ENCODE measurements around the gene PHF1. TPM values are rescaled to one million over a fixed set of nuclear protein-coding genes. Genes with fewer than 3 reads are reported as not detected.

The PHF1 gene
- total and polyA plus RNA-seq, 8 donors = 28.5 to 192 (median 56.0) TPM

DNA sequence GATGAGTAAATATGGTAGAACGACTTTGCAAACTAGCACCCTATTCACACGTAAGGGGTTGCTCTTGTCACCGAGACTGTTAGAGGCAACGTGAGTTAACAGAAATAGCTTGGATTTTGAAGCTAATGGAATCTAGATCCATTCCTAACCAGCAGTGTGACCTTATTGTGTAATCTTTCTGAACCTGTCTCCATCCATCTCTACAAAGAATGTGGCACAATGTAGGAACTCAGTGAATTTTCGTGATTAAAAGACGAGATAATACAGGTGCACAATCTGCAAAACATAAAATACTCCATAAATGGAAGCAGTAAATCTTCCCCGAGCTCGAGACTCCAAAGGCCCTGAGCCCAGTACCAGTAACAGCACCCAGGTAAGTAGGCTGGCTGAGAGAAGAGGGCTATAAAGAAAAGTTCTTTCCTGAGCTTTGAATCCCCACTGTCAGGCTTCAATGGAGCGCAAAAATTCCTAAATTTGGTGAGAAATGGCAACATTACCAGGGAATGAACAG, 20.0 kb upstream of the PHF1 start:
- H3K36me3 ChIP-seq = no peaks in the 10 kb centered on the region
- intact Hi-C loops (cut with DNase I) = no loop called here
- ATAC-seq (no peak), FAIRE-seq (no peak), DNase-seq (no peak)
- H3K4me1 ChIP-seq = peaks cover 0 to 6% (median 5%) of the 10 kb centered on the region in 3 donors
- H3K27me3 ChIP-seq = no peaks in the 10 kb centered on the region
- WGBS, 2 donors = 82 to 83% methylated on average over 9 of the region's 9 CpGs
- H3K4me3 ChIP-seq = no peak overlapping the region
- TF ChIP-seq, protein P1, sequence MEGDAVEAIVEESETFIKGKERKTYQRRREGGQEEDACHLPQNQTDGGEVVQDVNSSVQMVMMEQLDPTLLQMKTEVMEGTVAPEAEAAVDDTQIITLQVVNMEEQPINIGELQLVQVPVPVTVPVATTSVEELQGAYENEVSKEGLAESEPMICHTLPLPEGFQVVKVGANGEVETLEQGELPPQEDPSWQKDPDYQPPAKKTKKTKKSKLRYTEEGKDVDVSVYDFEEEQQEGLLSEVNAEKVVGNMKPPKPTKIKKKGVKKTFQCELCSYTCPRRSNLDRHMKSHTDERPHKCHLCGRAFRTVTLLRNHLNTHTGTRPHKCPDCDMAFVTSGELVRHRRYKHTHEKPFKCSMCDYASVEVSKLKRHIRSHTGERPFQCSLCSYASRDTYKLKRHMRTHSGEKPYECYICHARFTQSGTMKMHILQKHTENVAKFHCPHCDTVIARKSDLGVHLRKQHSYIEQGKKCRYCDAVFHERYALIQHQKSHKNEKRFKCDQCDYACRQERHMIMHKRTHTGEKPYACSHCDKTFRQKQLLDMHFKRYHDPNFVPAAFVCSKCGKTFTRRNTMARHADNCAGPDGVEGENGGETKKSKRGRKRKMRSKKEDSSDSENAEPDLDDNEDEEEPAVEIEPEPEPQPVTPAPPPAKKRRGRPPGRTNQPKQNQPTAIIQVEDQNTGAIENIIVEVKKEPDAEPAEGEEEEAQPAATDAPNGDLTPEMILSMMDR (IDR thresholded peaks at IDR 0.05) = no peak
- H3K9me3 ChIP-seq = no peaks in the 10 kb centered on the region
- peak overlapping the region; percentile 75 to 96 (median 90) for H3K27ac ChIP-seq

DNA sequence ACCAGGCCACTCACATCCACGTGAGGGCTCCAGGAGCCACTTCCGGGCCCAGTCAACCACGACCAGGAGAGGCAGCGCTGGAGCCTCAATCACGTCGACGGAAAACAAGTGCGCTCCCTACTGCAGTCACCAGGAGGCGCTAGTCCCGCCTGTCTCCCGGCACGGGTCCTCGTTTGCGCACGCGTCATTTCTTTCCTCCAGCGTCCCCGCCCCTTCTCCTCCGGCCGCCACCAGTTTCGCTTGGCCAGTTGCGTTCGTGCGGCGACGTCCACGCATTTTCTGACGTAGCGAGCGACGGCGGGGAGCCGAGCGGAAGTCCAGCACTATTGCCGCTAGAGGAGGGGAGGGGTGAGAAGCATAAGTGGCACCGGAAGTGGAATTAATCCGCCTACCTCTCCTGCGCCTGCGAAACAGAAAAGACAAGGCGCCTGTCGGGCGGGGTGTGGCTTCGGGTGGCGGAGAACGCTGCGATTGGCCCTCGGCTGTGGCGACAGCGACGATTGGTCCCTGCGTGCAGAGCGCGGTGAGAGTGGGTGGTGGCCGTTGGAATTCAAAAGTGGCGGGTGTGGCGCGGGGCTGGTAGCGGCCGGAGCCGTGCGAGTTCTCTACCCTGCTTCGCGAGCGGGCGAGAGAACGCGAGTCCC, 19.4 kb upstream of the PHF1 start, which contains the start of gene KIFC1:
KIFC1 (plus strand) TSS at position 546 of the 644 bp plus-strand sequence. CDS start 163 bp downstream, outside the sequence.
- FAIRE-seq (peak; percentile 98), DNase-seq (peak; percentile 97 to 100 (median 99)), ATAC-seq (peak; percentile 94 to 98 (median 96))
- TF ChIP-seq, protein P1 (IDR thresholded peaks at IDR 0.05) = peak; percentile 95 to 98 (median 96)
- H3K4me1 ChIP-seq = peaks cover 0 to 6% (median 5%) of the 10 kb centered on the region in 3 donors
- no peaks in the 10 kb centered on the region for H3K27me3 ChIP-seq
- WGBS, 2 donors = 0 to 1% methylated on average over 67 of the region's 67 CpGs
- H3K9me3 ChIP-seq = no peaks in the 10 kb centered on the region
- H3K27ac ChIP-seq = peak within 1 kb of the TSS; percentile 75 to 96 (median 90)
- intact Hi-C loops (cut with DNase I) = no loop called here
- no peaks in the 10 kb centered on the region for H3K36me3 ChIP-seq
- H3K4me3 ChIP-seq = peak within 1 kb of the TSS; percentile 27 to 51 (median 38)

DNA sequence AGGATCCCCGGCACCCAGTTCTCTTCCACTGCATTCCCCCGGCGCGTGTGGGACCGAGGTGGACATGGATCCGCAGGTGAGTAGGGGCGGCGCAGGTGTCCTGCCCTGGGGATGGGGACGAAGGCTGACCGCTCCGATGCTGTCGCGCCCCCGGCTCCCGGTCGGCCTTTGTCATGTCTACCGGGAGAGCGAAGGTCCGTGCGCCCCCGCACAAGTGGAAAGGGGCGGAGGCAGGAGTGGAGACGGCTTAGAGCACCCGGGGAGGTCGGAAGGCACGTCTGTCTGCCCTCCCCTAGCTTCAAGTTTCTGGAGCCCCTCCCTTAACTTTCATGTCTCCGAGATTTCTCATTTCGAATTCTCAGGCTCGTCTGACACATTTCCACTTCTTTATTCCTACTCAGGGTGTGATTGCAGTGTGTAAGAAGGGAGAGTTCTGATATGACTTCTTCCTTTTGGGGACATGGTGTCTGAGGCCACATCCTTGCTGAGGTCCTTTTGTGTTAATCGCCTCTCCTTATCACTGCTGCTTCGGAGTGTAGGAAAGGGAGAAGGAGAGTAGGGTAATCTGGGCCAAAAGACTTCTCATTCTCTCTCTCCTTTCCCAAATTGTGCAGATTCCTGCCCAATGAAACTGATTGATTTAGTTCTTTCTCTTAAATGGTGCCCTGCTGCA, 18.8 kb upstream of the PHF1 start:
- Histone ChIP-seq H3K36me3 (no peaks in the 10 kb centered on the region), H3K27ac (peak overlapping the region in 2 of 4 donors; percentile 20 to 95), H3K4me3 (peak overlapping the region; percentile 27 to 51 (median 38)), H3K9me3 (no peaks in the 10 kb centered on the region), H3K27me3 (no peaks in the 10 kb centered on the region), H3K4me1 (peaks cover 0 to 6% (median 5%) of the 10 kb centered on the region in 3 donors)
- no peak for DNase-seq
- ATAC-seq = no peak
- no peak for FAIRE-seq
- whole genome bisulfite sequencing, 2 donors = 0% methylated on average over 31 of the region's 31 CpGs
- intact Hi-C loops (cut with DNase I) = no loop called here
- TF ChIP-seq, protein P1 (IDR thresholded peaks at IDR 0.05) = no peak

DNA sequence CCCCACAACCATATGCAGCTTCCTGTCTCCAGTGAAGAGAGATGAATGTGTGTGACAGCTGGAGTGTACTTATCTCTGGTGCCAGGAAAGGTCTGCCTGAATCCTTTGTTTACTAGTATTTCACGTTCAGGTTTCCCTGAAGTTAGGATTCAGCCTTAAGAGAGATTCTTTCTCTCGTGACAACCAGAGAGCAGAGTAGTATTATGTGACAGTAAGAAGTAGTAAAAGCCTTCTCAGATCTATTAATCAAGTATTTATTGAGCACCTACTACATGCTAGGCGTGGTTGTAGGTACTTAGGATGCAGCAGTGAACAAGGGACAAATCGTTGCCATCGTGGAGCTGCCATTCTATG, 18.2 kb upstream of the PHF1 start:
- Histone ChIP-seq H3K9me3 (no peaks in the 10 kb centered on the region), H3K36me3 (no peaks in the 10 kb centered on the region), H3K4me3 (peak overlapping the region in 1 of 4 donors; percentile 51), H3K27ac (no peak overlapping the region), H3K27me3 (no peaks in the 10 kb centered on the region), H3K4me1 (peaks cover 0 to 6% (median 5%) of the 10 kb centered on the region in 3 donors)
- 27 to 34% methylated on average over 5 of the region's 5 CpGs for WGBS, 2 donors
- intact Hi-C loops (cut with DNase I) = no loop called here
- TF ChIP-seq, protein P1 (IDR thresholded peaks at IDR 0.05) = no peak
- FAIRE-seq (no peak), ATAC-seq (no peak), DNase-seq (no peak)
